IgD-negative memory B cell (primary cell): ENCODE data around the gene SPARC. TPM values are rescaled to one million over a fixed set of nuclear protein-coding genes. Genes with fewer than 3 reads are reported as not detected.

Experiments used
- H3K27ac Mint-ChIP-seq, 3 donors: one replicate each; pipeline ENCODE4 v1.8.0; 2020 to 2022; ENCODE audit warnings: mild to moderate bottlenecking in 3 of 3, mixed read lengths in 3 of 3, moderate library complexity in 1 of 3
- H3K27me3 Mint-ChIP-seq: one replicate; pipeline ENCODE4 v1.8.0; 2021; ENCODE audit warnings: mixed read lengths
- H3K36me3 Mint-ChIP-seq: one replicate; pipeline ENCODE4 v1.8.0; 2020; ENCODE audit warnings: mild to moderate bottlenecking, mixed read lengths
- H3K4me1 Mint-ChIP-seq, 3 donors: one replicate each; pipeline ENCODE4 v1.8.0; 2020 to 2022; ENCODE audit warnings: mixed read lengths in 3 of 3, mild to moderate bottlenecking in 1 of 3
- H3K4me3 Mint-ChIP-seq, 4 donors: one replicate each; pipeline ENCODE4 v1.8.0; 2020 to 2022; ENCODE audit warnings: mild to moderate bottlenecking in 4 of 4, mixed read lengths in 4 of 4, moderate library complexity in 3 of 4
- H3K9me3 Mint-ChIP-seq, 3 donors: one replicate each; pipeline ENCODE4 v1.8.0; 2020 to 2021; ENCODE audit warnings: mixed read lengths in 3 of 3, mild to moderate bottlenecking in 1 of 3
- polyA plus RNA-seq: library from polyadenylated mRNA; unstranded; fragments of 300-500 nt; fragmentation: Illumina TruSeq; gene quantifications from one replicate; pipeline ENCODE4 v1.2.3, GENCODE V29; 2021

Gene SPARC
- polyA plus RNA-seq, 1 donor from 2014 or later, result 16.1 TPM

GRCh38 chr5:151618907-151619306, 67.8 kb downstream of the SPARC start:
- H3K9me3 Mint-ChIP-seq, result peaks cover 0 to 4% (median 0%) of the 10 kb centered on the region in 3 donors
- no peak overlapping the region for H3K27ac Mint-ChIP-seq
- peaks cover 28% of the 10 kb centered on the region for H3K27me3 Mint-ChIP-seq
- peaks cover 0 to under 1% (median 0%) of the 10 kb centered on the region in 3 donors for H3K4me1 Mint-ChIP-seq
- H3K36me3 Mint-ChIP-seq, result peaks cover 4% of the 10 kb centered on the region
- no peak overlapping the region for H3K4me3 Mint-ChIP-seq

GRCh38 chr5:151617841-151618710, 68.6 kb downstream of the SPARC start:
- peaks cover 0 to 7% (median 3%) of the 10 kb centered on the region in 3 donors for H3K4me1 Mint-ChIP-seq
- H3K27me3 Mint-ChIP-seq, result peaks cover 31% of the 10 kb centered on the region
- no peak overlapping the region for H3K4me3 Mint-ChIP-seq
- no peak overlapping the region for H3K27ac Mint-ChIP-seq
- H3K9me3 Mint-ChIP-seq, result peaks cover 0 to 4% (median 0%) of the 10 kb centered on the region in 3 donors
- H3K36me3 Mint-ChIP-seq, result peaks cover 4% of the 10 kb centered on the region

- H3K36me3 Mint-ChIP-seq, result peaks cover 4% of the 10 kb centered on the region
- H3K27me3 Mint-ChIP-seq, result peaks cover 32% of the 10 kb centered on the region
- H3K4me1 Mint-ChIP-seq, result peaks cover 0 to 9% (median 7%) of the 10 kb centered on the region in 3 donors
- H3K9me3 Mint-ChIP-seq, result peaks cover 0 to 4% (median 0%) of the 10 kb centered on the region in 3 donors
- H3K27ac Mint-ChIP-seq, result no peak overlapping the region
- H3K4me3 Mint-ChIP-seq, result no peak overlapping the region
These were observed 69.3 kb downstream of the SPARC start for GRCh38 chr5:151617383-151617840.

GRCh38 chr5:151615431-151615830, 71.3 kb downstream of the SPARC start:
- peaks cover 0 to 9% (median 9%) of the 10 kb centered on the region in 3 donors for H3K4me1 Mint-ChIP-seq
- H3K27me3 Mint-ChIP-seq, result peaks cover 21% of the 10 kb centered on the region
- peaks cover 4% of the 10 kb centered on the region for H3K36me3 Mint-ChIP-seq
- no peak overlapping the region for H3K4me3 Mint-ChIP-seq
- peak overlapping the region in 1 of 3 donors; percentile 57 for H3K27ac Mint-ChIP-seq
- H3K9me3 Mint-ChIP-seq, result peaks cover 0 to 4% (median 0%) of the 10 kb centered on the region in 3 donors

GRCh38 chr5:151614565-151614964, 72.2 kb downstream of the SPARC start:
- H3K36me3 Mint-ChIP-seq, result peaks cover 2% of the 10 kb centered on the region
- H3K4me3 Mint-ChIP-seq, result no peak overlapping the region
- H3K27me3 Mint-ChIP-seq, result peaks cover 22% of the 10 kb centered on the region
- peaks cover 0 to 4% (median 0%) of the 10 kb centered on the region in 3 donors for H3K9me3 Mint-ChIP-seq
- peaks cover 0 to 9% (median 9%) of the 10 kb centered on the region in 3 donors for H3K4me1 Mint-ChIP-seq
- H3K27ac Mint-ChIP-seq, result no peak overlapping the region

GRCh38 chr5:151612689-151613427, 73.9 kb downstream of the SPARC start:
- Mint-ChIP-seq H3K4me1 (peaks cover 0 to 9% (median 9%) of the 10 kb centered on the region in 3 donors), H3K9me3 (peaks cover 0 to 4% (median 0%) of the 10 kb centered on the region in 3 donors), H3K27ac (no peak overlapping the region), H3K4me3 (peak overlapping the region in 2 of 4 donors; percentile 54 to 70), H3K36me3 (peaks cover 2% of the 10 kb centered on the region), H3K27me3 (peaks cover 20% of the 10 kb centered on the region)

- Mint-ChIP-seq H3K4me3 (no peak overlapping the region), H3K27me3 (peaks cover 14% of the 10 kb centered on the region), H3K9me3 (no peaks in the 10 kb centered on the region), H3K36me3 (no peaks in the 10 kb centered on the region), H3K27ac (peak overlapping the region in 1 of 3 donors; percentile 60), H3K4me1 (peaks cover 0 to 9% (median 9%) of the 10 kb centered on the region in 3 donors)
These were observed 75.5 kb downstream of the SPARC start for GRCh38 chr5:151611127-151611775.

Other genes starting within 250 kb of the SPARC start
- gene SLC36A1, start 239.3 kb downstream of the SPARC start, polyA plus RNA-seq, result 1.9 TPM
- not detected for gene FAT2, start 95.6 kb downstream of the SPARC start, polyA plus RNA-seq
- 76.2 TPM for gene ATOX1, start 71.7 kb upstream of the SPARC start, polyA plus RNA-seq
- gene G3BP1, start 85.0 kb upstream of the SPARC start, polyA plus RNA-seq, result 116 TPM
- not detected for gene GLRA1, start 237.9 kb upstream of the SPARC start, polyA plus RNA-seq